ENCODE results near the gene ARID1B. TPM values are rescaled to one million over a fixed set of nuclear protein-coding genes. Genes with fewer than 3 reads are reported as not detected.

Gene ARID1B
- total RNA-seq, 1 donor from 2014 or later, result 75.4 TPM

DNA sequence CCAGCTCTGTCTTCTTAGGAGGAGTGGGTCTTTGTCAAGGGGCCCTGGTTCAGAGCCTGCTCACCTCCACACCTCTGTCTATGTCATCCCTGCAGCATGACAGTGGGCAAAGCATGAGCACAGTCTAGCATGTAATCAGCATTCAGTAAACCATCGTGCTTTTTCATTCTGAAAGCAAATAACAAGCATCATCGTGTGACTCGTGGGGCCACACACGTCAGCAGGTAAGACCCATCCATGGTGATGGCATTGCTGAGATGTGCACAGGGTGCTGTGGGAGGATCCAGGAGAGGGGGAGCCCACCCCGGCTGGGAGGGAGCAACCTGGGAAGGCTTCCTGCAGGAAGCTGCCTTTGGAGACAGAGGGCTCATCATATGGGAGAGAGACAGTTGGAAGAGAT is 439.4 kb downstream of the ARID1B start:
- Histone ChIP-seq H3K36me3 (ENCODE audit: insufficient read depth, low read length) (no peaks in the 10 kb centered on the region), H3K27ac (ENCODE audit: low read depth, low read length) (no peak overlapping the region), H3K4me3 (ENCODE audit: insufficient read depth, low read depth, low read length) (no peak overlapping the region), H4K20me1 (ENCODE audit: insufficient read depth, low read length) (no peaks in the 10 kb centered on the region), H3K4me1 (ENCODE audit: insufficient read depth, low read length) (peaks cover 25% of the 10 kb centered on the region), H3K79me2 (ENCODE audit: insufficient read depth, low read length) (no peaks in the 10 kb centered on the region), H3K9ac (ENCODE audit: low read length) (no peak overlapping the region), H2AFZ (ENCODE audit: low read depth, low read length) (no peak overlapping the region), H3K4me2 (ENCODE audit: low read length) (no peak overlapping the region), H3K9me3 (ENCODE audit: insufficient read depth, low read depth, low read length) (no peaks in the 10 kb centered on the region), H3K27me3 (ENCODE audit: insufficient read depth, low read length) (no peaks in the 10 kb centered on the region)
- peaks cover 6% of the 10 kb centered on the region for H3K36me3 Mint-ChIP-seq (ENCODE audit: low read depth, unreplicated experiment)
- DNase-seq (ENCODE audit: low read depth) (no peak), FAIRE-seq (no peak)
- TF ChIP-seq, protein P1, sequence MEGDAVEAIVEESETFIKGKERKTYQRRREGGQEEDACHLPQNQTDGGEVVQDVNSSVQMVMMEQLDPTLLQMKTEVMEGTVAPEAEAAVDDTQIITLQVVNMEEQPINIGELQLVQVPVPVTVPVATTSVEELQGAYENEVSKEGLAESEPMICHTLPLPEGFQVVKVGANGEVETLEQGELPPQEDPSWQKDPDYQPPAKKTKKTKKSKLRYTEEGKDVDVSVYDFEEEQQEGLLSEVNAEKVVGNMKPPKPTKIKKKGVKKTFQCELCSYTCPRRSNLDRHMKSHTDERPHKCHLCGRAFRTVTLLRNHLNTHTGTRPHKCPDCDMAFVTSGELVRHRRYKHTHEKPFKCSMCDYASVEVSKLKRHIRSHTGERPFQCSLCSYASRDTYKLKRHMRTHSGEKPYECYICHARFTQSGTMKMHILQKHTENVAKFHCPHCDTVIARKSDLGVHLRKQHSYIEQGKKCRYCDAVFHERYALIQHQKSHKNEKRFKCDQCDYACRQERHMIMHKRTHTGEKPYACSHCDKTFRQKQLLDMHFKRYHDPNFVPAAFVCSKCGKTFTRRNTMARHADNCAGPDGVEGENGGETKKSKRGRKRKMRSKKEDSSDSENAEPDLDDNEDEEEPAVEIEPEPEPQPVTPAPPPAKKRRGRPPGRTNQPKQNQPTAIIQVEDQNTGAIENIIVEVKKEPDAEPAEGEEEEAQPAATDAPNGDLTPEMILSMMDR (IDR thresholded peaks at IDR 0.05; ENCODE audit: insufficient read depth, low read depth, low read length), result no peak
- no peak for TF ChIP-seq EZH2 (IDR thresholded peaks at IDR 0.05; ENCODE audit: insufficient read depth, low read length)
- peaks cover 2% of the 10 kb centered on the region for H3K9me3 Mint-ChIP-seq (ENCODE audit: unreplicated experiment)
- peaks cover 14% of the 10 kb centered on the region for H3K4me1 Mint-ChIP-seq (ENCODE audit: low read depth, unreplicated experiment)
- no peaks in the 10 kb centered on the region for H3K27me3 Mint-ChIP-seq (ENCODE audit: low read depth, unreplicated experiment)
- no peak overlapping the region for H3K4me3 Mint-ChIP-seq (ENCODE audit: unreplicated experiment)
- no peak overlapping the region for H3K27ac Mint-ChIP-seq (ENCODE audit: unreplicated experiment)

DNA sequence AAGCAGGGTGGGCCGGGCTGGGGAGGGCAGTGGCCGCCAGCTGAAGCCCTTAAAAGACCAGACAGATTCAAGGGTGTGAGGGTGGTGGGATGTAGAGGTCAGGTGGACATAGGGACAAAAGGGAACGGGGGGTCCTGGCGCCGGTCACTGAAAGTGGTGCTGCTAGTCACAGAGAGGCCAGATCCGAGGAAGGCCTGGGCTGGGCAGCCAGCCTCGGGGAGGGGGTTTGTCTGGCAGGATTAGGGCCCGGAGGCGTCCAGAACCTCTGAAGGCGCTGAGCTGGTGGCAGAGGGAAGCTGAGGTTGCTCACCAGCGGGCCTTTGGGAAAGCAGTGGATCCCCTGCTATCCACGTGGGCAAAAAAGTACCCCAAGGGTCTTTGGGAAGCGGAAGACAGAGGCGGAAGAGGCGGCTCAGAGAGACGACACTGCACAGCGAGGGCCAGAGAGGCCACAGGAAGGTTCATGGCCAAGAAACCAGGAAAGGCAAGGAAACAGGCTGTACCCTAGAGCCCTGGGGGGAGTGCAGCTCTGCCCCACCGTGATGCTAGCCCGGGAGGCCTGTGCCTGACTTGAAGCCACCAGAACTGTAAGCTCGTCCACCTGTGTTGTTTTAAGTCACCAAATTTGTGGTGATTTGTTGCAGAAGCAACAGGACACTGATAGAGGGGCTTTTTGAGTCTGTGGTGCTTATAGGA is 440.2 kb downstream of the ARID1B start:
- Mint-ChIP-seq H3K4me3 (ENCODE audit: unreplicated experiment) (no peak overlapping the region), H3K27ac (ENCODE audit: unreplicated experiment) (no peak overlapping the region)

More for the DNA sequence above, 440.2 kb downstream of the ARID1B start:
- Histone ChIP-seq H3K4me2 (ENCODE audit: low read length) (no peak overlapping the region), H4K20me1 (ENCODE audit: insufficient read depth, low read length) (no peaks in the 10 kb centered on the region), H3K4me3 (ENCODE audit: insufficient read depth, low read depth, low read length) (no peak overlapping the region), H3K4me1 (ENCODE audit: insufficient read depth, low read length) (peaks cover 25% of the 10 kb centered on the region), H3K79me2 (ENCODE audit: insufficient read depth, low read length) (no peaks in the 10 kb centered on the region), H3K36me3 (ENCODE audit: insufficient read depth, low read length) (no peaks in the 10 kb centered on the region), H2AFZ (ENCODE audit: low read depth, low read length) (no peak overlapping the region), H3K27me3 (ENCODE audit: insufficient read depth, low read length) (no peaks in the 10 kb centered on the region), H3K27ac (ENCODE audit: low read depth, low read length) (no peak overlapping the region), H3K9me3 (ENCODE audit: insufficient read depth, low read depth, low read length) (no peaks in the 10 kb centered on the region), H3K9ac (ENCODE audit: low read length) (no peak overlapping the region)
- Mint-ChIP-seq H3K36me3 (ENCODE audit: low read depth, unreplicated experiment) (peaks cover 6% of the 10 kb centered on the region), H3K9me3 (ENCODE audit: unreplicated experiment) (peaks cover 3% of the 10 kb centered on the region), H3K27me3 (ENCODE audit: low read depth, unreplicated experiment) (no peaks in the 10 kb centered on the region), H3K4me1 (ENCODE audit: low read depth, unreplicated experiment) (peaks cover 14% of the 10 kb centered on the region)
- no peak for DNase-seq (ENCODE audit: low read depth)
- no peak for FAIRE-seq
- no peak for TF ChIP-seq EZH2 (IDR thresholded peaks at IDR 0.05; ENCODE audit: insufficient read depth, low read length)
- TF ChIP-seq, protein P1 (IDR thresholded peaks at IDR 0.05; ENCODE audit: insufficient read depth, low read depth, low read length), result no peak

Data from astrocyte (in vitro differentiated cells and primary cell).